Esophagus squamous epithelium (tissue), 4 donors: ENCODE data around the gene CSMD2.

Experiments
- CTCF ChIP-seq, 6 experiments: fragments of 450-650 bp in 4 of 6; fragments of 200-600 bp in 2 of 6; sonication (generic) in 2 of 6; IDR thresholded peaks; one replicate each; pipeline ENCODE4 v1.5.1; 2016 to 2019; ENCODE audit warnings: antibody characterized with exemption in 6 of 6, mild to moderate bottlenecking in 4 of 6, moderate library complexity in 4 of 6
- POLR2A ChIP-seq, 4 donors: fragments of 450-650 bp; IDR thresholded peaks; one replicate each; pipeline ENCODE4 v1.6.1; 2017; ENCODE audit warnings: antibody characterized with exemption in 4 of 4, mild to moderate bottlenecking in 4 of 4, moderate library complexity in 3 of 4

- TF ChIP-seq CTCF (IDR thresholded peaks at IDR 0.05) = no peak
- TF ChIP-seq POLR2A (IDR thresholded peaks at IDR 0.05) = no peak
Measured at GRCh38 chr1:33743221-33743998, 421.6 kb downstream of the CSMD2 start.
